ENCODE data around the gene SFT2D3. TPM values are rescaled to one million over a fixed set of nuclear protein-coding genes. Genes with fewer than 3 reads are reported as not detected.

Gene SFT2D3
- total RNA-seq, 1 donor from 2014 or later = 4.9 TPM

GRCh38 chr2:127718271-127718670 lies 17.0 kb downstream of the SFT2D3 start:
- Mint-ChIP-seq H3K9me3 (ENCODE audit: unreplicated experiment) (no peaks in the 10 kb centered on the region), H3K36me3 (ENCODE audit: low read depth, unreplicated experiment) (peaks cover 27% of the 10 kb centered on the region), H3K4me1 (ENCODE audit: unreplicated experiment) (peaks cover 20% of the 10 kb centered on the region), H3K27ac (ENCODE audit: unreplicated experiment) (peak overlapping the region; percentile 67), H3K4me3 (ENCODE audit: unreplicated experiment) (no peak overlapping the region), H3K27me3 (ENCODE audit: unreplicated experiment) (peaks cover 2% of the 10 kb centered on the region)
- TF ChIP-seq, protein P1, sequence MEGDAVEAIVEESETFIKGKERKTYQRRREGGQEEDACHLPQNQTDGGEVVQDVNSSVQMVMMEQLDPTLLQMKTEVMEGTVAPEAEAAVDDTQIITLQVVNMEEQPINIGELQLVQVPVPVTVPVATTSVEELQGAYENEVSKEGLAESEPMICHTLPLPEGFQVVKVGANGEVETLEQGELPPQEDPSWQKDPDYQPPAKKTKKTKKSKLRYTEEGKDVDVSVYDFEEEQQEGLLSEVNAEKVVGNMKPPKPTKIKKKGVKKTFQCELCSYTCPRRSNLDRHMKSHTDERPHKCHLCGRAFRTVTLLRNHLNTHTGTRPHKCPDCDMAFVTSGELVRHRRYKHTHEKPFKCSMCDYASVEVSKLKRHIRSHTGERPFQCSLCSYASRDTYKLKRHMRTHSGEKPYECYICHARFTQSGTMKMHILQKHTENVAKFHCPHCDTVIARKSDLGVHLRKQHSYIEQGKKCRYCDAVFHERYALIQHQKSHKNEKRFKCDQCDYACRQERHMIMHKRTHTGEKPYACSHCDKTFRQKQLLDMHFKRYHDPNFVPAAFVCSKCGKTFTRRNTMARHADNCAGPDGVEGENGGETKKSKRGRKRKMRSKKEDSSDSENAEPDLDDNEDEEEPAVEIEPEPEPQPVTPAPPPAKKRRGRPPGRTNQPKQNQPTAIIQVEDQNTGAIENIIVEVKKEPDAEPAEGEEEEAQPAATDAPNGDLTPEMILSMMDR (IDR thresholded peaks at IDR 0.05; ENCODE audit: unreplicated experiment) = no peak
- no peak for DNase-seq (ENCODE audit: low spot score)

- Mint-ChIP-seq H3K4me1 (ENCODE audit: unreplicated experiment) (peaks cover 20% of the 10 kb centered on the region), H3K4me3 (ENCODE audit: unreplicated experiment) (no peak overlapping the region), H3K27me3 (ENCODE audit: unreplicated experiment) (peaks cover 2% of the 10 kb centered on the region), H3K9me3 (ENCODE audit: unreplicated experiment) (no peaks in the 10 kb centered on the region), H3K36me3 (ENCODE audit: low read depth, unreplicated experiment) (peaks cover 27% of the 10 kb centered on the region), H3K27ac (ENCODE audit: unreplicated experiment) (no peak overlapping the region)
- no peak for DNase-seq (ENCODE audit: low spot score)
- TF ChIP-seq, protein P1 (IDR thresholded peaks at IDR 0.05; ENCODE audit: unreplicated experiment) = no peak
Observed at GRCh38 chr2:127719301-127720218, 18.3 kb downstream of the SFT2D3 start.

DNA sequence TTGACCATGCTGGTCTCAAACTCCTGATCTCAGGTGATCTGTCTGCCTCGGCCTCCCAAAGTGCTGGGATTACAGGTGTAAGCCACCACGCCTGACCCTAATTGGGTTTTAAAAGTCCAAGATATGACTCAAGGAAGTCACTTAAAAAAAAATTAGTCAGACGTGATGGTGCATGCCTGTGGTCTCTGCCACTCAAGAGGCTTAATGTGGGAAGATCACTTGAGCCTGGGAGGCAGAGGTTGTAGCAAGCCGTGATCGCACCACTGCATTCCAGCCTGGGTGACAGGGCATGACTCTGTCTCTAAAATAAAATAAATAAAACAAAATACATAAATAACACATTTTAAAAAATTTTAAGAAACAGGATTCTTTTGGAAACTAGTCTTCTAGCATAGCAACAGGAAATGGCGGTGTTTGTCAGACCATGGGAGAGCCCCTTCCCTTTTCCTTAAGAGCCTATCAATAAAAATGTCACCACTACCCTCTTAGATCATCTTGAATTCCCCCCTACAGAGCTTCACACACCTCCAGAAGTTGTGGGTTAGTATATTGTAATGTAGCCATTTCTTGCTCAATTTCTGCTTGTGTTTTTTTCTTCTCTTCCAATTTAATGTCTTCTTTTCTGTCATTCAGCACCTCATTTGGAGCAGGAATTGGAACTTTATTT lies 20.1 kb downstream of the SFT2D3 start:
- Mint-ChIP-seq H3K27ac (ENCODE audit: unreplicated experiment) (peak overlapping the region; percentile 64), H3K9me3 (ENCODE audit: unreplicated experiment) (no peaks in the 10 kb centered on the region), H3K4me1 (ENCODE audit: unreplicated experiment) (peaks cover 9% of the 10 kb centered on the region), H3K36me3 (ENCODE audit: low read depth, unreplicated experiment) (peaks cover 23% of the 10 kb centered on the region), H3K27me3 (ENCODE audit: unreplicated experiment) (peaks cover 2% of the 10 kb centered on the region), H3K4me3 (ENCODE audit: unreplicated experiment) (peak overlapping the region; percentile 67)
- DNase-seq (ENCODE audit: low spot score) = no peak
- TF ChIP-seq, protein P1 (IDR thresholded peaks at IDR 0.05; ENCODE audit: unreplicated experiment) = no peak

DNA sequence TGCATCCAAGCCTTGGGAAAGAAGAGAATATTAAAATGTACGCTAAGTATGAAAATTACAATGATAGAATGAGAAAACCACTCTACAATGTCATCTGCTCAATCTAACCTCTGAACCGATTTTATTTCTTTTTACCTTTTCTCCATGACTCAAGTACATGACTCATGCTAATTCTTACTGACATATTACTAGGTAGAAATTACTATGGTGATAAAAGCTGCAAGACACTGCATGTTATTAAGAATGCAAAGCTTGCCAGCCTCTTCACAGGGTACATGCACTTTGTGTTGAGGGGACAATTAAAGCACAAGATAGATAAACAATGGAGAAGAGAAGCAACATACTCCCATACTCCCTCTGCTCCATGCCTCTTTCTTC lies 20.7 kb downstream of the SFT2D3 start:
- Mint-ChIP-seq H3K4me1 (ENCODE audit: unreplicated experiment) (peaks cover 5% of the 10 kb centered on the region), H3K4me3 (ENCODE audit: unreplicated experiment) (peak overlapping the region; percentile 67), H3K27ac (ENCODE audit: unreplicated experiment) (no peak overlapping the region), H3K36me3 (ENCODE audit: low read depth, unreplicated experiment) (peaks cover 19% of the 10 kb centered on the region), H3K27me3 (ENCODE audit: unreplicated experiment) (peaks cover 2% of the 10 kb centered on the region), H3K9me3 (ENCODE audit: unreplicated experiment) (no peaks in the 10 kb centered on the region)
- TF ChIP-seq, protein P1 (IDR thresholded peaks at IDR 0.05; ENCODE audit: unreplicated experiment) = no peak
- DNase-seq (ENCODE audit: low spot score) = no peak

GRCh38 chr2:127722807-127723206 lies 21.5 kb downstream of the SFT2D3 start:
- H3K4me3 Mint-ChIP-seq (ENCODE audit: unreplicated experiment) = no peak overlapping the region

More at GRCh38 chr2:127722807-127723206, 21.5 kb downstream of the SFT2D3 start:
- no peak for DNase-seq (ENCODE audit: low spot score)
- peaks cover 19% of the 10 kb centered on the region for H3K36me3 Mint-ChIP-seq (ENCODE audit: low read depth, unreplicated experiment)
- peaks cover 2% of the 10 kb centered on the region for H3K27me3 Mint-ChIP-seq (ENCODE audit: unreplicated experiment)
- H3K9me3 Mint-ChIP-seq (ENCODE audit: unreplicated experiment) = no peaks in the 10 kb centered on the region
- H3K27ac Mint-ChIP-seq (ENCODE audit: unreplicated experiment) = no peak overlapping the region
- peaks cover 5% of the 10 kb centered on the region for H3K4me1 Mint-ChIP-seq (ENCODE audit: unreplicated experiment)
- TF ChIP-seq, protein P1 (IDR thresholded peaks at IDR 0.05; ENCODE audit: unreplicated experiment) = no peak

All from endothelial cell (in vitro differentiated cells).